ENCODE measurements around the gene TBC1D20.

DNA sequence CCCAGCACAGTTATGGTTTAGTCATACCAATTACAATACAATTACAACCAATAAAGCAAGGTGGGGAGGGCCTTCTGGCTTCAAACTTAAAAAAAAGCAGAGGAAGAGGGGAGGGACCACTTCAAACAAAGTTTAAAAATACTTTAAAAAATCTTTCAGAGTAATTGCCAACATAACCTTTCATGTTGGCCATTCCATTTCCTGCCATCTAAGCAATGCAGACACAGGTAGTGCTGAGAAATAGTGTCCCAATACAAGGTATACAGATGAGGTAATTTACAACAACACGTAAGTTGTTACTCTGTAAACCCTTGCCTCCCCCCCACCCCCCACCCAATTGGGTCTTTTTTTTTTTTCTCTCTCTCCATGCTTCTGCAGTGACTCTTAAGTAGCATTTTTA is 18.8 kb upstream of the TBC1D20 start:
- TF ChIP-seq POLR2A (IDR thresholded peaks at IDR 0.05), result no peak
- TF ChIP-seq, protein P1, sequence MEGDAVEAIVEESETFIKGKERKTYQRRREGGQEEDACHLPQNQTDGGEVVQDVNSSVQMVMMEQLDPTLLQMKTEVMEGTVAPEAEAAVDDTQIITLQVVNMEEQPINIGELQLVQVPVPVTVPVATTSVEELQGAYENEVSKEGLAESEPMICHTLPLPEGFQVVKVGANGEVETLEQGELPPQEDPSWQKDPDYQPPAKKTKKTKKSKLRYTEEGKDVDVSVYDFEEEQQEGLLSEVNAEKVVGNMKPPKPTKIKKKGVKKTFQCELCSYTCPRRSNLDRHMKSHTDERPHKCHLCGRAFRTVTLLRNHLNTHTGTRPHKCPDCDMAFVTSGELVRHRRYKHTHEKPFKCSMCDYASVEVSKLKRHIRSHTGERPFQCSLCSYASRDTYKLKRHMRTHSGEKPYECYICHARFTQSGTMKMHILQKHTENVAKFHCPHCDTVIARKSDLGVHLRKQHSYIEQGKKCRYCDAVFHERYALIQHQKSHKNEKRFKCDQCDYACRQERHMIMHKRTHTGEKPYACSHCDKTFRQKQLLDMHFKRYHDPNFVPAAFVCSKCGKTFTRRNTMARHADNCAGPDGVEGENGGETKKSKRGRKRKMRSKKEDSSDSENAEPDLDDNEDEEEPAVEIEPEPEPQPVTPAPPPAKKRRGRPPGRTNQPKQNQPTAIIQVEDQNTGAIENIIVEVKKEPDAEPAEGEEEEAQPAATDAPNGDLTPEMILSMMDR (IDR thresholded peaks at IDR 0.05), result no peak
